HG03159 (cell line): ENCODE results near the gene ACKR2.
A peak's percentile ranks its signal among the peaks of the same experiment; 100 is the strongest.
"Not testable (repeated sequence)": the region's sequence is repeated elsewhere in the genome, so short reads cannot be mapped to it uniquely, and the experiment has no call there.

Experiments used
- ATAC-seq: cut with Tn5 transposase; IDR thresholded peaks from one replicate; pipeline ENCODE4 v1.9.1; 2021; ENCODE audit warnings: mild to moderate bottlenecking, moderate library complexity; ENCODE audit not compliant: unreplicated experiment

ACKR2 gene

DNA sequence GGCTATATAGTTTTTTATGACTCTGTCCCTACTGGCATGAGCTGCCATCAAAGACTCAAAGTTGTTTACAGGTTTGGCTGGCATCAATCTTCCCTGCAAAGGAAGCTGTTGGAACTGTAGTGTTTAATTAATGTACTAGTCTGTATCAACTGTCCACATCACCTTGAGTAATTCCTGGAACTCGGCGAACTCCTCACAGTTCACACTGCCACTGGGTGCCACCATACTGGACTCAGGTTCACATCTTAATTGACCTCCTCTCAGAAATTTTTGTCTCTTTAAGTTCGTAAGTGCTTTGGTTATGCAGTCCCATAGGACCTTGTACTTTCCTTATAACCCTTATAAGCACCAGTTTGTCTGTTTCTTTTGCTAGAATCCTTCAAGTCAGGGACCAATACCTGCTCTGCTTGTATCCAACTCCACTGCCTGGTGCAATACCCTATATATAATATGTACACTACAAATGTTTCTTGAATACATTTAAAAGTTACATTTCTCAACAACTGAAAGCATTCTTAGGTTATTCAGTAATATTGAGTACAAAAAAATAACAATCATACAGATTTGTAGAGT, 8.1 kb upstream of the ACKR2 start:
- ATAC-seq: no peak

DNA sequence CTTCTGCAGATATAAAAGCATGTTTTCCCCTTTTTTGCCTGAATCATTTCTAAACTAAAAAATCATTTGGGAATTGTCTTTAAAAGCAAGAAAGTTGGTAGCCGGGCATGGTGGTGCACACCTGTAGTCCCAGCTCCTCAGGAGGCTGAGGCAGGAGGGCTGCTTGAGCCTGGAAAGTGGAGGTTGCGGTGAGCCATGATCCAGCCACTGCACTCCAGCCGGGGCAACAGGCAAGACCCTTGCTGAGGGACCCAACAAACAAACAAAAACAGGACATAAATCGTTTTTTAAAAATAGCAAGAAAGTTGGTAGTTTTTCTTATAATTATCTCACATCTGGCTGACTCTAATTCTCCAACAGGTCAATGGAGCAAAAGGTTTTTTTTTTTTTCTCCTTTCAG, 7.5 kb upstream of the ACKR2 start:
- ATAC-seq: no peak

DNA sequence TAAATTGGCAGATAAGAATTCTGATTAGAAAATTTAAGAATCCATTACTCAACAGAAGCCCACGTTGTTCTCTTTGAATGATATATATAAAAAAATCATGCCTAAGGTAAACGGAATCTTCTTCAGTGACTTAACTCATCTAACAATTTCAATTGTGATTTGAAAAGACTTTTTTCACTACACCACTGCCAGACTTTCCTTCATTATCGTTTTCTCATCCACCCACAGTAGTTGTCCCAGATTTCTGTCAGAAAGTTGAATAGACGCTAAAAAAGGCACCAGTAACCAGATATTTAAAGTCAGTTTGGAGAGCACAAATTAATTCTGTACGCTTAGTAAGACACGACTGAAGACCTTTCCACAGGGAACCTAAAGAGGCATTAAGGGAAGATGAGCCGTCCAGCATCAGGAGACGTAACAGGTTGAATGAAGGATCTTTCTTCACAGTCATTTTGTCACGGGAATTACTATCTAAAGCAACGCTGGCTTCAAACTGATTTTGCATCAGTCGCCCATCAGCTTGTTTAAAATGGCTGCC, 6.3 kb upstream of the ACKR2 start:
- no peak for ATAC-seq

DNA sequence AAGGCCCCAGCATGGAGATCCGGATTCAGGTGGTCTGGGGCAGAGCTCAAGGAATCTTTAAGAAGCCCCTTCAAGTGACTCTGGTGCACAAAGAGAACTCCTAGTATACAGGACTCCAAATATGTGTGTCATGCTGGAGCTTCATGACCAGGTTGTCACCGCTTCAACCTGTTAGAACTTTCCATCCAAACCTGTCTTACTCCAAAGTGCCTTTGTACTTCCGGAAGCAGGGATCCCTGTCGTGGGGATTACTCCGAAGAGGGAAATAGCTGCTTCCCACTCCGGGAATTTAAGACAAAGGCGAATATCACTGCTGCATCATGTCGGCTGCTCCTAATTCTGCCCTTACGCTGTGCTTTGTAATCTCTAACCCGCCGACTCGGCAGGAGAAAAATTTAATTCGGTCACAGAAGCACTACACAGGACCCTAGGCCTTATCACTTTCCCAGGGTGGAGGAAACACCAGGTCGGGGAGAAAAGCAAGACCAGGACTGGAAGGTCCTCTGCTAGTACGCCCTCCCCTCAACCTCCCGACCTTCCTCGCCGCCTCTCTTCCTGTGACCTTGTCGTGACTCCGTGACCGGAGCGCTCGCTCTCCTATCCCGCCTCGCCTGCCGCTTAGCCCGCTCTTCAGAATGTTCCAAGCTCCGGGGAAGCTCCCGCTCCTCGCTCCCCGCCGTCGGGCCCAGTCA, 5.7 kb upstream of the ACKR2 start:
- ATAC-seq: peak; percentile 20

DNA sequence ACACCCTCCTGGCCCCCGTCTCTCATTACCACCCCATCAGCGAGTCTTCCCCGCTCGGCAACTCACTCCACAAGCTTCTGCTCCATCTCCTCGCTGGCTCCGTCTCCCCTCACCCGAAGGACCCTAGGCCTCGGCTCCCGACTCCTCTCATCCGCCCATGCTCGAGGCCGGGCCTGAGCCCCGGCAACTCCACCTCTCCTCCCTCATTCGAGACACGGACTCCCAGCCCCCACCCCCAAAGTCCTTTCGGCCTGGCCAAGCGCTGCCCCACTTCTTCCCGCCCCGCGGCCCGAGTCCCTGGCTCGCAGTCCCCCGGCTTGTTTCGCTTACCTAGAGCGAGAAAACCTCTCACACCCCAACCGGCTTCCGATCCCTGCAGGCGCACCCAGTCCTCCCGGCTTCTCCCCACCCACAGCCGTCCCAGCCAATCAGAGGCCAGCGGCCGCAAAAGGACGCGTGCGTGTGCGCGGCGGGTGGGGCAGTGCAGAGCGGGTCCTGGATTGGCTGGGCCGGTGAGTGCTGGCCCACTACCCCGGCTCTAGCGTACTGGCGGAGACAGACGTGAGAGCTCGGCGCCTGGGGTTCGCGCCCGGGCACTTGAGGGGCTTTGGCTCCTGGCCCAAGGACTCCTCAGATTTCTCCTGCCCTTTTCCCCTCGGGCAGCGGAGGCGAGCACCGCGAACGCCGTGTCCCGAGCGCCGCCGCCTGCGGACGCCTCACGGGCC, 5.0 kb upstream of the ACKR2 start, which contains the start of gene HIGD1A:
HIGD1A (minus strand) TSS at position 385 of the 725 bp plus-strand sequence. CDS start 10,237 bp downstream, outside the sequence.
- peak; percentile 99 for ATAC-seq

DNA sequence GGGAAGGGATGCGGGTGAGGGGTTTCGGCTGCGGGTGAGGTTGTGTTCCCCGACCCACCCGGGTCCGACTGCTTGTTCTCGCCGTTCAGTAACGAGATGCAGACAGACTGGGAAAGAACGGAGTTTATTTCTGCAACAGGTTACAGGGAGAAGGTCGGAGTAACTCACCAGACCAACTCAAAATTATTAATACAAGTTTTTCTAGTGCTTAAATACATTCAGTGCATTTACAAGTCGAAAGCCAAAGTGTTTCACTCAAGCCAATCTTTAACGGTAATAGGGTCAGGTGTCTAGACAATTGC, 4.5 kb upstream of the ACKR2 start:
- ATAC-seq: no peak

DNA sequence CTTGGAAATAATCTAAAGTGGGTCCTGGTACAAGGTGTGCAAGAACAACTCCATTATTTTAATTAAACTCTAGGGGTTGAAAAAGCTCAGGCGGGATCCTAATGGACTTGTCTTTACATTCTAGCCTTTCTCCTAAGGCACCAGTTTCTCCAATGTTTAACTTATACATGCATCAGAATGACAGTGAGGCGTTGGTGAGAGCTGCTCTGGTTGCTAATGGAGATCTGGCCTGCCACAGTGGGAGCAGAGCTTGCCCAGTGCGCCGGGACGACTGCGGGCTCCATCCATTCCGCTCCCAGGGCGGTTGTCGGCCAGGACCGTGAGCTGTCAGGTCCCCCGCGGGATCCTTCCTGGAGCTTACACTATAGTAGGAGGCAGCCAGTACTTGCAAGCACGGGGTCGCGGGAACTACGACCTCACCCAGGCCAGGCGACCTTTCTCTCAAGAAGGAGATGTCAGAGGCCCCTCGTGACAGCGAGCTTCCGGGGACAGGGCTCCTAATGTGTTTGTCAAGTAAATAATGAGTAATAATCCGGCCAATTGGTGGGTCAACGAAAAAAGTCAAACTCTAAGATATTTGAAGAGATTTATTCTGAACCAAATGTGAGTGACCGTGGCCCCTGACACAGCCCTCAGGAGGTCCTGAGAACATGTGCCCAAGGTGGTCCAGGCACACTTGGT, 4.0 kb upstream of the ACKR2 start:
- ATAC-seq: no peak

DNA sequence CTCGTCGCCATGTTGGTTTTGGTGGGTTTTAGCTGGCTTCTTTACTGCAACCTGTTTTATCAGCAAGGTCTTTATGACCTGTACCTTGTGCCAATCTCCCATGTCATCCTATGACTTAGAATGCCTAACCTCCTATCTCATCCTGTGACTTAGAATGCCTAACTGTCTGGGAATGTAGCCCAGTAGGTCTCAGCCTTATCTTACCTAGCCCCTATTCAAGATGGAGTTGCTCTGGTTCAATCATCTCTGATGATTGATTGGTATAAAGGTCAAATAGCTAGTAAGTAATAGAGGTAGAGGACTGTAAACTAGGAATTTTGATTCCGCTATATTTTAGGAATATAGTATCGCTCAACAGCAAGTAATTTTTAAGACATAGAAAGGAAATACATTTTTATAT, 1.3 kb upstream of the ACKR2 start:
- ATAC-seq: no peak

DNA sequence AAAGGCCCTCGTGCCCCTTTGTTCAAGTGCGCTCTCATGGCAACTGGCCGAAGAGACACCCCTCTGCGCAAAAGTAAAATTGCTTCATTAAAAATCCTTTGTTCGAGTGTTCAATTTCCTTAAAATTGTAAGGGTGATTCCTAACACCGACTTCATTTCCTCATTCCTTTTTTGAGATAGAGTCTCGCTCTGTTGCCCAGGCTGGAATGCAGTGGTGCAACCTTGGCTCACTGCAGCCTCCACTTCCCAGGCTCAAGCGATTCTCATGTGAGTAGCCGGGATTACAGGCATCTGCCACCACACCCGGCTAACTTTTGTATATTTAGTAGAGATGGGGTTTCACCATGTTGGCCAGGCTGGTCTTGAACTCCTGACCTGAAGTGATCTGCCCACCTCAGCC, 1.5 kb downstream of the ACKR2 start:
- ATAC-seq: not testable (repeated sequence)

DNA sequence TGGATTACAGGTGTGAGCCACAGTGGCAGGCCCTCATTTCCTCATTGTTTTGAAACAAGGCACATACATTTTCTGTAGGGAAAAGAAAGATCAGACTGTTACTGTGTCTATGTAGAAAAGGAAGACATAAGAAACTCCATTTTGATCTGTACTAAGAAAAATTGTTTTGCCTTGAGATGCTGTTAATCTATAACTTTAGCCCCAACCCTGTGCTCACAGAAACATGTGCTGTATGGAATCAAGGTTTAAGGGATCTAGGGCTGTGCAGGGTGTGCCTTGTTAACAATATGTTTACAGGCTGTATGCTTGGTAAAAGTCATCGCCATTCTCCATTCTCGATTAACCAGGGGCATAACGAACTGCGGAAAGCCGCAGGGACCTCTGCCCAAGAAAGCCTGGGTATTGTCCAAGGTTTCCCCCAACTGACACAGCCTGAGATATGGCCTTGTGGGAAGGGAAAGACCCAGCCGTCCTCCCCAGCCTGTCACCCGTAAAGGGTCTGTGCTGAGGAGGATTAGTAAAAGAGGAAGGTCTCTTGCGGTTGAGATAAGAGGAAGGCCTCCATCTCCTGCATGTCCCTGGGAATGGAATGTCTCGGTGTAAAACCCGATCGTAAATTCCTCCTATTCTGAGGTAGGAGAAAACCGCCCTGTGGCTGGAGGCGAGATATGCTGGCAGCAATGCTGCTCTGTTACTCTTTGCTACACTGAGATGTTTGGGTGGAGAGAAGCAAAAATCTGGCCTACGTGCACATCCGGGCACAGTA, 2.1 kb downstream of the ACKR2 start:
- not testable (repeated sequence) for ATAC-seq

DNA sequence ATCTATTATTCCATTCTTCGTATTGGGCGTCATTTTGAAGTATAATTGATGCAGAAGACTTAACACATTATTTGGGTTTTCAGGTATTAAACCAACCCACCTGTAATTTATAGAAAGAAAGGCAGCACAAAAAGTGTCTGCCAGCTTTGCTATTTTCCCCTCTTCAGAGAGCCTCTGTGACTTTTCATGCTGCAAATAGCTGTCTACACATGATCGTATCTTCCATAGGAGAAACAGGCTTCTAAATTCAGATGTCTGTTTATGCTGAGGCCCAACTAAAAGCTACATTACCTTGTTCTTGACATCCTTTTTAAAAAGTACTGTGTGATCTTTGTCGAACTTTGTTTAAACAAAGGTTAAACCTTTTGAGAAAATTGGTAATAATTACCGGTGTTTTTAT, 5.0 kb downstream of the ACKR2 start:
- ATAC-seq: no peak

DNA sequence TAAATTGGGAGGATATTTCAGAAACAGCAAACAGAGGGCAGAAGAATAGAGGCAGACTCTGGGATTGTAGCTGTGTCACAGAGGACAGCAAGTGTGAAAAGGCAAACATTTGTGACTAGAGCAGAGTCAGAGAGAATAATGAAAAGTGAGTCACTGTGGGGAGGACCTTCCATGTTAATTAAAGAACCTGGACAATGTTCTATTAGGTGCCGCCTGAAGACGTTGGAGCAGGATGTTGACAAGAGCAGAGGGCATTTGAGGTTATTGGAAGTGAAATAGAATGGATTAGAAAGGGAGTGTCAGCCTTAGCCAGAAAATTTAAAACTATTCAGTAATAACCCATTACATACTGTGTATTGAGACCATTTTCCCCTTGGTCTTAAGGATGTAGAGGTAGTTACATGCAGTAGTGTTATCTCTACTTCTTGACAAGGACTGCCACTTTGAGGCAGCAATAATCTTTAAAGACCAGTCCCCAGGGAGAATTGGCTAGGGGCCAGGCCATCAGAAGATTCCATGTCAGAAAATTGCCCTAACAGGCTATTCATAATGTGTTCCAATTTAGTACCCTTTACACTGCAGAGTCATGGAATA, 5.8 kb downstream of the ACKR2 start:
- no peak for ATAC-seq

DNA sequence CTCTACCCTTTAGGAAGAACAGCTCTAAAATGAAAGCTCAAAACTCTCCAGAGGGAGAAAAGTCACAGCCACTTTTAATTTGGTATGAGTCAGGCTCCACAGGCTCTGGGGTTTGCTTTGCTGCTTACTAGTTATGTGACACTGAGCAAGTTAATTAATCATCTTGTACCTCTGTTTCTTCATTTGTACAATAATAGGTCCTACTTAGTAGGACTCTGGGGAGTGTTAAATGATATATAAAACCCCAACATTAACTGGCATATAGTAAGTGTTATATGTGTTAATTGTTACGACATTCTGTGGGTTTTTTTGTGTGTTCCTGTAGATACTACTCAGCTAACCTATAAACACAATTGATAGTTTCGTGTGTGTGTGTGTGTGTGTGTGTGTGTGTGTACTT, 6.6 kb downstream of the ACKR2 start:
- no peak for ATAC-seq

DNA sequence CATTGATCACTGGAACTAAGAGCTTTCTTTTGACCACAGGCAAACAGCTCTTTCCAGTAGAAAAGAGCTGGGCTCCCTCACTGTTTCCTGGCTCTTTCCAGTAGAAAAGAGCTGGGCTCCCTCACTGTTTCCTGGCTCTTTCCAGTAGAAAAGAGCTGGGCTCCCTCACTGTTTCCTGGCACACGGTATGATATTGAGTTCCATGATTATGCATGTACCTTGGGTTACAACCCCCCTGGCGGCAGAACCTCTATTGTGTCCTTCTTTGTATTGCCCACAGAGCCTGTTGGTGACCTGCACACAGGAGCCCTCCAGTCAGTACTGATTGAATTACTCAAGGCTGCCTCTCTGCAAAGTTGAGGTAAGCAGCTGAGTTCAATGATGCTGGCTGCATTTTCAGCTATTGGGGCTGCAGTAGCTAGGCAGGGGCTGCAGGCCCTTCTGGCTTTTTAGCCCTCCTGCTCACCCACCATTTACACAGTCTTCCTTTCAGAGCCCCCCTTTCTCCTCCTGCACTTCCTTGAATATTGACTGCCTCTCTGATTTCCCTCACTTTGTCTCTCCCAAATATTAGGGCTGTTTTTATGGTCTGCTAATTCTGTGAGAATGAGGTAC, 10.2 kb downstream of the ACKR2 start:
- ATAC-seq: no peak

DNA sequence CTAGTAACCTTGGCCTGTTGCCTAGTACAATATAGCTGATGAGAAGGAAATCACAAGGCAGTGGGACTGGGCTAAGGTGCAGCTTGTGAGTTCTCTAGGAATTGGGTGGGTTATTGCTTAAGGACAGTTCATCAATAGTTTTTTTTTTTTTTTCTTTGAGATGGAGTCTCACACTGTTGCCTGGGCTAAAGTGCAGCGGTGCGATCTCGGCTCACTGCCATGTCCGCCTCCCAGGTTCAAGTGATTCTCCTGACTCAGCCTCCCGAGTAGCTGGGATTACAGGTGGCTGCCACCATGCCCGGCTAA, 11.5 kb downstream of the ACKR2 start:
- ATAC-seq: no peak

DNA sequence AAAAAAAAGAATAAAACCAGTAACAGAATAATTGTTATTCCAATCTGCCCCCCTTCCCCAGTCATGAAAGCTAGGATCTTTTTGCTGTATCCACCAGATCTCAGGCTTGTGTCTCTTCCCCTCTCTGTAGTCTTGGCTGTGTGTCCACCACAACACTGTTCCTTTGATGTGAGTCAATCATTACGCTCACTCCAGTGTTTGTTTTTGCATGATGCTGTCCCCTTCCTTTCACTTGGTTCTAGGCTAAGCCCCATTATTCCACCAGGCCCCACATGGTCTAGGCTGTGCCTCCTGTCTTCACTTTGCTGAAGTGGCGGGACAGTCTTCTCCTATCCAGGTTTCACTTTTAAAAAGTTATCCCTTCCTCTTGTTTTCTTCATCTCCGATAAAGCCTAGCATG, 13.6 kb downstream of the ACKR2 start:
- ATAC-seq: no peak

DNA sequence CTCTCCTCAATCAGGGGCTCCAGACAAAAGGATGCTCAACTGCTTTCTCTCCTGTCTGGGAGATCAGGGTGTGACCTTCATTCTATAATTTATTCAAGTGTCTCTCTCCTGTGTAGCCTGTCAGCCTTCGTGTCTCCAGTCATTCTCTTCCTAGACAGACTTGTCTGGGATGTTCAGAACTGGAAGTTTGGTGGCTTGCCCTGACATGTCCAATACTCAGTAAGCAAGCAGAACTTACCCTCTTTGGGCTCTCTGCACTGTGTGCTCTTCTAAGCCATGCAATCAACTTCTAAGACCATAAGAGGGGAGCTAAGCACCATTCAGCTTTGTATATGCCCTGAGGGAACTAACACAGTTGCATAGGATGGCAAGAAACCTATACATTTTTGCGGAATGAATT, 14.1 kb downstream of the ACKR2 start:
- ATAC-seq: no peak

DNA sequence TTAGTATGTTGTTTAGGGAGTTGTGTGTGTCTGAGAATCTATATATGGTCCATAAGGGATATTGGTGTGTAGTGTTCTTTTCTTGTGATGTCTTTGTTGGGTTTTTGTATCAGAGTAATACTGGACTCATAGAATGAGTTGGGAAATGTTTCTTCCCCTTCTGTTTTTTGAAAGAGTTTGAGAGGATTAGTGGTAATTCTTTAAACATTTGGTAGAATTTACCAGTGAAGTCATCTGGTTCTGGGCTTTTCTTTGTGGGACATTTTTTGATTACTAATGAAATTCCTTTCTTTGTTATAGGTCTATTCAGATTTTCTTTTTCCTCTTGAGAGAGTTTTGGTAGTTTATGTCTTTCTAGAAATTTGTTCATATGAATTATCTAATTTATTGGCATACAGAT, 16.9 kb downstream of the ACKR2 start:
- no peak for ATAC-seq

DNA sequence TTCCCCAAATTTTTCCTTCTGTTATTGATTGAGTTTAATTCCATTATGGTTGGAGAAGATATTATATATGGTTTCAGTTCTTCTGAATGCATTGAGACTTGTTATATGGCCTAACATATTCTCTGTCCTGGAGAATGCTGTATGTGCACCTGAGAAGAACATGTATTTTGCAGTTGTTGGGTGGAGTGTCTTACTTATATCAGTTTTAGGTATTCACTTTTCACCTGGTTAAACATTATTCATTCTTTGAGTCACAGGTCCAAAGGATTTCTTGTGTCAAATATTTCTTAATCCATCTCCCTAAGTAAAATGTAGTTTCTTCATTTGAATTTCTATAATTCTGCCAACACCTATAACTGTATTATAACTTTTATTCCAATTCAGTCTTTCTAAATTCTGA, 17.8 kb downstream of the ACKR2 start:
- no peak for ATAC-seq

DNA sequence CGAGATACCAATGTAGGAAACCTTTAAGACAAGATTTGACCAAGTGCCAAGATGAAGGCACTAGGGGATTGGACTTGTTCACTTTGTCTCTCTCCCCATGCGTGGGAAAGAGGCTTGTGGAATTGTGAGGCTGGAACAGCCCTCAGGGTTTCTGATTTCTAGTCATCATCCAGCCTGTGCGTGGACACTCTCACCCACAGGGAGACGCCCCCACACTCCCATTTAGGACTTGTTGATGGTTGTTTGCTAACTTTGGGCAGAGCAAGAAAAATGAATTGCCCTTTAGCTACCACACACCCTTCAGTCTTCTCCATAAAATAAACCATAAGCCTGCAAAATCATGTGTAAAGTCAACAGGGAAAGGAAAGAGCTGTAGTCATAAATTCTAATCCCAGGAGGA, 18.4 kb downstream of the ACKR2 start:
- no peak for ATAC-seq
